ENCODE data around the gene JARID2.
"Not testable (repeated sequence)": the region's sequence is repeated elsewhere in the genome, so short reads cannot be mapped to it uniquely, and the experiment has no call there.

JARID2 gene

GRCh38 chr6:15305909-15306308 lies 60.0 kb downstream of the JARID2 start:
- no peak for DNase-seq (ENCODE audit: low read depth in 3 of 3, low spot score in 1 of 3)

- DNase-seq (ENCODE audit: low read depth in 3 of 3, low spot score in 1 of 3): no peak
Measured at GRCh38 chr6:15308435-15309213, 62.8 kb downstream of the JARID2 start.

GRCh38 chr6:15309611-15310283 lies 63.9 kb downstream of the JARID2 start:
- no peak for DNase-seq (ENCODE audit: low read depth in 3 of 3, low spot score in 1 of 3)

- DNase-seq (ENCODE audit: low read depth in 3 of 3, low spot score in 1 of 3): no peak
Measured at GRCh38 chr6:15310680-15311079, 64.8 kb downstream of the JARID2 start.

GRCh38 chr6:15312500-15312899 lies 66.6 kb downstream of the JARID2 start:
- no peak for DNase-seq (ENCODE audit: low read depth in 3 of 3, low spot score in 1 of 3)

- DNase-seq (ENCODE audit: low read depth in 3 of 3, low spot score in 1 of 3): no peak
Measured at GRCh38 chr6:15313367-15313766, 67.5 kb downstream of the JARID2 start.

GRCh38 chr6:15316754-15317153 lies 70.9 kb downstream of the JARID2 start:
- DNase-seq (ENCODE audit: low read depth in 3 of 3, low spot score in 1 of 3): no peak

GRCh38 chr6:15317251-15317650 lies 71.4 kb downstream of the JARID2 start:
- no peak for DNase-seq (ENCODE audit: low read depth in 3 of 3, low spot score in 1 of 3)

- no peak for DNase-seq (ENCODE audit: low read depth in 3 of 3, low spot score in 1 of 3)
Measured at GRCh38 chr6:15317934-15318902, 72.3 kb downstream of the JARID2 start.

- no peak for DNase-seq (ENCODE audit: low read depth in 3 of 3, low spot score in 1 of 3)
Measured at GRCh38 chr6:15319677-15320076, 73.8 kb downstream of the JARID2 start.

- no peak for DNase-seq (ENCODE audit: low read depth in 3 of 3, low spot score in 1 of 3)
Measured at GRCh38 chr6:15320693-15321092, 74.8 kb downstream of the JARID2 start.

- DNase-seq (ENCODE audit: low read depth in 3 of 3, low spot score in 1 of 3): no peak
Measured at GRCh38 chr6:15322184-15322583, 76.3 kb downstream of the JARID2 start.

GRCh38 chr6:15322781-15323536 lies 77.1 kb downstream of the JARID2 start:
- no peak for DNase-seq (ENCODE audit: low read depth in 3 of 3, low spot score in 1 of 3)

- not testable (repeated sequence) for DNase-seq (ENCODE audit: low read depth in 3 of 3, low spot score in 1 of 3)
Measured at GRCh38 chr6:15323611-15324010, 77.7 kb downstream of the JARID2 start.

GRCh38 chr6:15324427-15324985 lies 78.6 kb downstream of the JARID2 start:
- no peak for DNase-seq (ENCODE audit: low read depth in 3 of 3, low spot score in 1 of 3)

- DNase-seq (ENCODE audit: low read depth in 3 of 3, low spot score in 1 of 3): no peak
Measured at GRCh38 chr6:15325540-15325955, 79.7 kb downstream of the JARID2 start.

- DNase-seq (ENCODE audit: low read depth in 3 of 3, low spot score in 1 of 3): no peak
Measured at GRCh38 chr6:15326067-15326614, 80.3 kb downstream of the JARID2 start.

GRCh38 chr6:15327271-15327670 lies 81.4 kb downstream of the JARID2 start:
- peak in 1 of 3 donors; percentile 13 for DNase-seq (ENCODE audit: low read depth in 3 of 3, low spot score in 1 of 3)

GRCh38 chr6:15329197-15329671 lies 83.4 kb downstream of the JARID2 start:
- DNase-seq (ENCODE audit: low read depth in 3 of 3, low spot score in 1 of 3): no peak

Measured in stimulated activated CD4-positive, alpha-beta T cell treated with anti-CD3 and anti-CD28 coated beads, TNF-alpha, amount 100 ng/mL, for 1 hour (primary cell).